Inflammatory macrophage treated with lipopolysaccharide for 1 hour (primary cell): Measurements from ENCODE around the gene GAB2.

ENCODE experiments used
- DNase-seq, 2 donors: peaks; one replicate each; pipeline ENCODE4 v3.0.0-alpha.2; 2020 to 2022

The GAB2 gene

GRCh38 chr11:78218707-78219492 is 198.7 kb downstream of the GAB2 start:
- DNase-seq = no peak

- no peak for DNase-seq
Observed at GRCh38 chr11:78217650-78218541, 199.7 kb downstream of the GAB2 start.

GRCh38 chr11:78216571-78217287 is 200.9 kb downstream of the GAB2 start:
- DNase-seq = no peak

- DNase-seq = no peak
Observed at GRCh38 chr11:78216021-78216420, 201.6 kb downstream of the GAB2 start.

GRCh38 chr11:78214331-78215194 is 203.1 kb downstream of the GAB2 start:
- no peak for DNase-seq

- no peak for DNase-seq
Observed at GRCh38 chr11:78213526-78214330, 203.9 kb downstream of the GAB2 start.

- DNase-seq = no peak
Observed at GRCh38 chr11:78212586-78213371, 204.8 kb downstream of the GAB2 start.

- no peak for DNase-seq
Observed at GRCh38 chr11:78211565-78211964, 206.1 kb downstream of the GAB2 start.

- no peak for DNase-seq
Observed at GRCh38 chr11:78210000-78210608, 207.5 kb downstream of the GAB2 start.

GRCh38 chr11:78209478-78209877 is 208.1 kb downstream of the GAB2 start:
- no peak for DNase-seq

- no peak for DNase-seq
Observed at GRCh38 chr11:78208257-78209165, 209.1 kb downstream of the GAB2 start.

- DNase-seq = no peak
Observed at GRCh38 chr11:78207532-78208256, 209.9 kb downstream of the GAB2 start.

- no peak for DNase-seq
Observed at GRCh38 chr11:78205691-78206090, 211.9 kb downstream of the GAB2 start.

GRCh38 chr11:78205256-78205655 is 212.4 kb downstream of the GAB2 start:
- DNase-seq = no peak

- peak; percentile 33 to 40 for DNase-seq
Observed at GRCh38 chr11:78203184-78203583, 214.4 kb downstream of the GAB2 start.

GRCh38 chr11:78202733-78203167 is 214.9 kb downstream of the GAB2 start:
- no peak for DNase-seq

- no peak for DNase-seq
Observed at GRCh38 chr11:78201096-78201818, 216.4 kb downstream of the GAB2 start.

GRCh38 chr11:78200553-78200952 is 217.1 kb downstream of the GAB2 start:
- DNase-seq = no peak
